Fibroblast of skin of left quadriceps (primary cell): ENCODE measurements around the gene POMZP3.
"Not testable (repeated sequence)": the region's sequence is repeated elsewhere in the genome, so short reads cannot be mapped to it uniquely, and the experiment has no call there.

ENCODE experiments used
- DNase-seq, 2 experiments: peaks; one replicate each; pipeline ENCODE4 v3.0.0-alpha.2; 2013; ENCODE audit warnings: low read depth in 2 of 2

Gene POMZP3

GRCh38 chr7:76626989-76627642 lies at the start of gene POMZP3:
Gene POMZP3 (minus strand): TSS chr7:76627279. CDS start chr7:76626064, 1,215 bp downstream.
- DNase-seq: peak in 1 of 2 experiments; percentile 1

- DNase-seq: not testable (repeated sequence)
Measured at GRCh38 chr7:76675783-76676182, 48.7 kb upstream of the POMZP3 start.

GRCh38 chr7:76673346-76673745 lies 46.3 kb upstream of the POMZP3 start:
- not testable (repeated sequence) for DNase-seq

GRCh38 chr7:76659212-76659611 lies 32.1 kb upstream of the POMZP3 start:
- not testable (repeated sequence) for DNase-seq

- not testable (repeated sequence) for DNase-seq
Measured at GRCh38 chr7:76656425-76656824, 29.3 kb upstream of the POMZP3 start.

- DNase-seq: not testable (repeated sequence)
Measured at GRCh38 chr7:76642620-76643019, 15.5 kb upstream of the POMZP3 start.

- not testable (repeated sequence) for DNase-seq
Measured at GRCh38 chr7:76637061-76637691, 10.1 kb upstream of the POMZP3 start.

GRCh38 chr7:76626581-76626980 lies 498 bp downstream of the POMZP3 start:
- DNase-seq: not testable (repeated sequence)

- not testable (repeated sequence) for DNase-seq
Measured at GRCh38 chr7:76619439-76620190, 7.5 kb downstream of the POMZP3 start.

- DNase-seq: peak in 1 of 2 experiments; percentile 0
Measured at GRCh38 chr7:76613783-76614182, 13.3 kb downstream of the POMZP3 start.

- not testable (repeated sequence) for DNase-seq
Measured at GRCh38 chr7:76612232-76612631, 14.8 kb downstream of the POMZP3 start.

- DNase-seq: not testable (repeated sequence)
Measured at GRCh38 chr7:76609864-76610263, 17.2 kb downstream of the POMZP3 start.

GRCh38 chr7:76608469-76608868 lies 18.6 kb downstream of the POMZP3 start:
- not testable (repeated sequence) for DNase-seq

GRCh38 chr7:76606027-76606426 lies 21.1 kb downstream of the POMZP3 start:
- peak; percentile 54 to 55 for DNase-seq

GRCh38 chr7:76600650-76601049 lies 26.4 kb downstream of the POMZP3 start:
- not testable (repeated sequence) for DNase-seq

GRCh38 chr7:76600116-76600482 lies 27.0 kb downstream of the POMZP3 start:
- not testable (repeated sequence) for DNase-seq

GRCh38 chr7:76598590-76599264 lies 28.4 kb downstream of the POMZP3 start:
- DNase-seq: not testable (repeated sequence)

- DNase-seq: not testable (repeated sequence)
Measured at GRCh38 chr7:76597288-76597687, 29.8 kb downstream of the POMZP3 start.

- not testable (repeated sequence) for DNase-seq
Measured at GRCh38 chr7:76592694-76593093, 34.4 kb downstream of the POMZP3 start.

- DNase-seq: not testable (repeated sequence)
Measured at GRCh38 chr7:76591602-76592304, 35.3 kb downstream of the POMZP3 start.

GRCh38 chr7:76591033-76591432 lies 36.0 kb downstream of the POMZP3 start:
- DNase-seq: not testable (repeated sequence)
